ENCODE data around the gene MCM9. TPM values are rescaled to one million over a fixed set of nuclear protein-coding genes. Genes with fewer than 3 reads are reported as not detected.

The MCM9 gene
- total and polyA plus RNA-seq, 2 of the 4 experiments (the other 2 are of a cell fraction), result 3.5 to 7.2 TPM

- Histone ChIP-seq H3K56ac (ENCODE audit: extremely low read depth, insufficient read depth, low read length) (no peak overlapping the region), H2AK9ac (replicated peaks; ENCODE audit: low read depth, low read length, poor library complexity) (no peak overlapping the region), H3K9me1 (ENCODE audit: insufficient read depth, low read length) (peaks cover 8% of the 10 kb centered on the region; the same call in 1 of the 2 replicates), H3K27ac (ENCODE audit: insufficient read depth, low read length) (no peak overlapping the region), H4K20me1 (ENCODE audit: insufficient read depth, low read length) (no peaks in the 10 kb centered on the region), H3K4me3 (ENCODE audit: insufficient read depth, low read depth, low read length) (no peak overlapping the region), H3K4ac (ENCODE audit: low read depth, low read length) (no peak overlapping the region), H4K8ac (ENCODE audit: low read depth in 2 of 2, low read length in 2 of 2) (no peak overlapping the region), H2AK5ac (ENCODE audit: low read depth, low read length) (no peak overlapping the region), H3K9me3 (ENCODE audit: control insufficient read depth, insufficient read depth, low read length) (no peaks in the 10 kb centered on the region), H3K4me2 (ENCODE audit: low read depth, low read length) (no peak overlapping the region), H3K9ac (ENCODE audit: low read depth, low read length) (no peak overlapping the region), H2BK20ac (ENCODE audit: low read depth, low read length) (no peak overlapping the region), H3K14ac (replicated peaks; ENCODE audit: low read depth, low read length) (no peak overlapping the region), H2BK5ac (ENCODE audit: low read depth, low read length, poor library complexity, severe bottlenecking) (no peak overlapping the region), H3K18ac (ENCODE audit: low read depth, low read length) (no peak overlapping the region), H3K4me1 (ENCODE audit: control insufficient read depth, insufficient read depth, low read length) (no peaks in the 10 kb centered on the region), H2BK15ac (ENCODE audit: low read depth, low read length) (no peak overlapping the region), H2BK120ac (ENCODE audit: low read depth, low read length) (no peak overlapping the region), H3K27me3 (ENCODE audit: control insufficient read depth, insufficient read depth, low read length) (no peaks in the 10 kb centered on the region), H3K79me1 (ENCODE audit: low read depth in 1 of 2, low read length in 2 of 2) (peaks cover 12 to 17% of the 10 kb centered on the region in 2 experiments; a peak in 3 of 4 replicates), H4K5ac (ENCODE audit: low read depth, low read length) (no peak overlapping the region), H3K36me3 (ENCODE audit: control insufficient read depth, insufficient read depth, low read length) (no peaks in the 10 kb centered on the region), H4K91ac (ENCODE audit: insufficient read depth, low read depth, low read length) (no peak overlapping the region), H2AFZ (replicated peaks; ENCODE audit: low read length, poor library complexity) (no peak overlapping the region), H3K23ac (ENCODE audit: low read depth, low read length) (no peak overlapping the region)
- CTCF ChIA-PET, result interaction anchor here (0.6 to 0.9 kb wide), 2 partner anchors 9 to 37 kb away, joined by 3 read pairs; no protein-coding TSS in a partner anchor
- WGBS, 2 experiments (ENCODE audit: extremely low coverage in 2 of 2, insufficient read length in 1 of 2), result no CpG with 5 or more reads among the region's 2 CpGs
- no TSS peak for BruUV-seq (replicated peaks)
- POLR2A ChIA-PET (ENCODE audit: unreplicated experiment), result no interaction called here
- dilution Hi-C loops (cut with HindIII; ENCODE audit: low sequenced_read_pairs, unreplicated experiment) (no loop called here), in situ Hi-C loops (cut with MboI; ENCODE audit: low sequenced_read_pairs) (no loop called here), intact Hi-C loops (cut with micrococcal nuclease) (no loop called here)
- DNase-seq, result no peak
- no peak for TF ChIP-seq NFE2L2 (IDR thresholded peaks at IDR 0.05; ENCODE audit: low read depth, low read length)
- no peak for TF ChIP-seq MAFK (IDR thresholded peaks at IDR 0.05; ENCODE audit: low read depth, low read length)
- no peak for TF ChIP-seq RFX5 (IDR thresholded peaks at IDR 0.05; ENCODE audit: low read depth, low read length)
- no peak for TF ChIP-seq CEBPB (IDR thresholded peaks at IDR 0.05; ENCODE audit: low read depth, low read length)
- no peak for TF ChIP-seq USF2 (IDR thresholded peaks at IDR 0.05; ENCODE audit: low read depth, low read length)
- TF ChIP-seq, protein P1, sequence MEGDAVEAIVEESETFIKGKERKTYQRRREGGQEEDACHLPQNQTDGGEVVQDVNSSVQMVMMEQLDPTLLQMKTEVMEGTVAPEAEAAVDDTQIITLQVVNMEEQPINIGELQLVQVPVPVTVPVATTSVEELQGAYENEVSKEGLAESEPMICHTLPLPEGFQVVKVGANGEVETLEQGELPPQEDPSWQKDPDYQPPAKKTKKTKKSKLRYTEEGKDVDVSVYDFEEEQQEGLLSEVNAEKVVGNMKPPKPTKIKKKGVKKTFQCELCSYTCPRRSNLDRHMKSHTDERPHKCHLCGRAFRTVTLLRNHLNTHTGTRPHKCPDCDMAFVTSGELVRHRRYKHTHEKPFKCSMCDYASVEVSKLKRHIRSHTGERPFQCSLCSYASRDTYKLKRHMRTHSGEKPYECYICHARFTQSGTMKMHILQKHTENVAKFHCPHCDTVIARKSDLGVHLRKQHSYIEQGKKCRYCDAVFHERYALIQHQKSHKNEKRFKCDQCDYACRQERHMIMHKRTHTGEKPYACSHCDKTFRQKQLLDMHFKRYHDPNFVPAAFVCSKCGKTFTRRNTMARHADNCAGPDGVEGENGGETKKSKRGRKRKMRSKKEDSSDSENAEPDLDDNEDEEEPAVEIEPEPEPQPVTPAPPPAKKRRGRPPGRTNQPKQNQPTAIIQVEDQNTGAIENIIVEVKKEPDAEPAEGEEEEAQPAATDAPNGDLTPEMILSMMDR (conservative IDR thresholded peaks at IDR 0.05; ENCODE audit: low read depth, low read length), result no peak
- no peak for TF ChIP-seq MXI1 (IDR thresholded peaks at IDR 0.05; ENCODE audit: borderline replicate concordance, low read depth, low read length)
- no peak for TF ChIP-seq ELK1 (IDR thresholded peaks at IDR 0.05; ENCODE audit: borderline replicate concordance, low read depth, low read length)
- no peak for TF ChIP-seq MAZ (IDR thresholded peaks at IDR 0.05; ENCODE audit: borderline replicate concordance, low read depth, low read length)
- no peak for TF ChIP-seq FOS (IDR thresholded peaks at IDR 0.05; ENCODE audit: low read depth, low read length)
- TF ChIP-seq SMC3 (IDR thresholded peaks at IDR 0.05; ENCODE audit: low read depth, low read length), result no peak
- TF ChIP-seq RCOR1 (IDR thresholded peaks at IDR 0.05; ENCODE audit: insufficient replicate concordance, low read length), result no peak
- TF ChIP-seq BHLHE40 (IDR thresholded peaks at IDR 0.05; ENCODE audit: low read depth, low read length), result no peak
- TF ChIP-seq RAD21 (IDR thresholded peaks at IDR 0.05; ENCODE audit: low read length), result no peak
- no peak for TF ChIP-seq CHD1 (IDR thresholded peaks at IDR 0.05; ENCODE audit: low read depth, low read length)
- no peak for TF ChIP-seq POLR2A (IDR thresholded peaks at IDR 0.05; ENCODE audit: low read depth, low read length)
- no peak for ATAC-seq (ENCODE audit: low read depth)
These were observed 69.9 kb downstream of the MCM9 start for GRCh38 chr6:118865100-118865391.

All from IMR-90 (cell line).